Activated CD4-positive, alpha-beta T cell treated with anti-CD3 and anti-CD28 coated beads, Interleukin-2, amount 50 U/mL, for 16 hours (primary cell): Measurements from ENCODE around the gene CCDC32.

Experiments
- DNase-seq: peaks from one replicate; pipeline ENCODE4 v3.0.0-alpha.2; 2020

CCDC32 gene

DNA sequence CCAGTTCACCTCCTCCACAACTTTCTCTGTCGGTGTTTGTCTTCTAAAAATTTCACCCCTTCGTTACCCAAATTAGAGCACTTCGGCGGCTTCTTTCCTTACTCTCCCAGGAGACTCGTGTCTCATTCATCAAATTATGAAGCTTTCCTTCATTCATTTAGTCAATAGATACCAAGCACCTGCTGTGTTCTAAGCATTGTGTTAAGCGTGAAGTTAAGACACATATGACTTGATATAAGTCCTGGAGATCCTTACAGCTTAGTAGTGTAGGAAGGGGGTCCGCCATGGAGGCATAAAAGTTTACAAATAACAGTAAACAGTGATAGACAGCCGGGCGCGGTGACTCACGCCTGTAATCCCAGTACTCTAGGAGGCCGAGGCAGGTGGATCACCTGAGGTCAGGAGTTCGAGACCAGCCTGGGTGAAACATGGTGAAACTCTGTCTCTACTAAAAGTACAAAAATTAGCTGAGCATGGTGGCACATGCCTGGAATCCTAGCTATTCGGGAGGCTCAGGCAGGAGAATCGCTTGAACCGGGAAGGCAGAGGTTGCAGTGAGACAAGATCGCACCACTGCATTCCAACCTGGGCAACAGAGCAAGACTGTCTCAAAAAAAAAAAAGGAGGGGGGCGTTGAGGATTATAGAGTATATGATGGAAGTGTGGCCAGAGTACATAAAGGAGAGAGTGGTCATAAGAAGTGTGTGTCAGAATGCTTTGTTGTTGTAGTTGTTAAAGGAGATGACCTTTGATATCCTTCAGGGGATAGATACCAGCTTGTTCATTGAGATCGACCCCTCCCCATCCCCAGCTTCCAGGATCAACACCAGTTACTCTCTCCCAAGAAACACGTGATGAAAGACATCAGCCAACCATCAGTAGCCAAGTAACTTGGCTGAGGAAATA is 744 bp upstream of the CCDC32 start:
- DNase-seq, result no peak

DNA sequence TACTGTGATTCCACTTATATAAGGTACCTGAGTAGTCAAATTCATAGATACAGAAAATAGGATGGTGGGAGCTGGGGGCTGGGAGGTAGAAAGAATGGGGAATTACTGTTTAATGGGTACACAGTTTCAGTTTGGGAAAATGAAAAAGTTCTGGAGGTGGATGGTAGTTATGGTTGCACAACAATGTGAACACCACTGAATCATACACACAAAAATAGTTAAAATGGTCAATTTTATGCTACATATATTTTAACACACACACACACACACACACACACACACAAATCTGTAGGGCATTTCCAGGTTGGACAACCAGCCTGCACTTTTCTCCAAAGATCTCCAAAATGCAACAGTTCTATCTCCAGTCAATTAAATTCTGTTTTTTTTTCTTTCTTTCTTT is 1.4 kb downstream of the CCDC32 start:
- no peak for DNase-seq

DNA sequence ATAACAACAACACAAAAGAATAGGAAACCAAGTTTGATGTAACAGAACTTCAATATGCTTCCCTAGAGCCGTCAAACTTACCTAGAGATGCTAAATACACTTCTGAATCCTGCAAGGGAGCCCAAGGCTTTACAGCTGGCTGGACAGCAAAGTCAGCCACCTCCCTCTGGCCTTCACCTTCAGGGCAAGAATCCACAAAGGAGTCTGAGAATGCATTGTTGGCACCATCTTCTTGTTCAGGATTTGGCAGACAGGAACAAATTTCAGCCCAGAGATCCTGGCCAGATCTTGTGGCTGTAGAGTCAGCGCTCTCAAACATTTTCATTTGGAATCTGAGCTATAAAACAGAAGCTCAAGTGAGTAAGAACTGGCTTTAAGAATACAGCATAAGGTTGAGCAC is 2.2 kb downstream of the CCDC32 start:
- no peak for DNase-seq

DNA sequence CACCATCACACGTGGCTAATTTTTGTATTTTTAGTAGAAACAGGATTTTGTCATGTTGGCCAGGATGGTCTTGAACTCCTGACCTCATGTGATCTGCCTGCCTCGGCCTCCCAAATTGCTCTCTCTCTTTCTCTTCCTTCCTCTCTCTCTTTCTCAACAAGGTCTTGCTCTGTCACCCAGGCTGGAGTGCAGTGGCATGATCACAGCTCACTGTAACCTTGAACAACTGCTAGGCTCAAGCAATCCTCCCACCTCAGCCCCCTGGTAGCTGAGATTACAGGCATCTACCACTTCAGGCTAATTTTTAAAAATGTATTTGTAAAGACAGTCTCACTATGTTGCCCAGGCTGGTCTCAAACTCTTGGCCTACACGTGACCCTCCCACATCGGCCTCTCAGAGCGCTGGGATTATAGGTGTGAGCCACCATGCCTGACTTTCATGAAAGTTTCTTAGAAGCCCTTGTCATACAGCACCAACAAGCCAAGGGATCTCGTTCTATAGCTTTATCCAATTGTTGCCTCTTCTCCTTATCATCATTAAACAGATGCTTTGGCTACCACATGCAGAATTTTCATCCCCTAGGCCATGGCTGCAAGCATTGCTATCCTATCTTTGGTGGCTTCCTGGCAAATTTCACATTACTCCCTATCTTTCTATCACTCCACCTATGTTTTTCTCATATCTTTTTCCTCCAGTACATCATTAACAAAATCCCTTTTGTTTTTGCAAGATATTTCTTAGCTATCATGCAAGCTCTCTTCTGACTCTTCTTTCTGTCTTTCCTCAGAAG is 5.7 kb downstream of the CCDC32 start:
- no peak for DNase-seq

DNA sequence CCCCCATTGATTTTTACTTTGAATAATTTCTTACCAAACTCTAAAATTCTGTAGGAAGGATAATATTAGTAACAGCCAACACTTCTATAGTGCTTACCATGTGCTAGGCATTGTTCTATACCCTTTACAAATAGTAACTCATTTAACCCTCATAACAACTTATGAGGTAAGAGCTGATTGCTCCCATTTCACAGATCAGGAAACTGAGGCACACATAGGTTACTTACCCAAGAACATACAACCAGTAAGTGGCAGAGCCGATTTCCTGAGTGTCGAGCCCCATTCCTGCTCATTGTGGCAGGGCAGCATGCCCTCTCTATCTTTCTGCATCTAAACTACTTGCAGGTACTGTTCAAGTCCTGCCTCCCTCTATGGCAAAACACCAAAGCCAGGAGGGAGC is 9.0 kb downstream of the CCDC32 start:
- no peak for DNase-seq

DNA sequence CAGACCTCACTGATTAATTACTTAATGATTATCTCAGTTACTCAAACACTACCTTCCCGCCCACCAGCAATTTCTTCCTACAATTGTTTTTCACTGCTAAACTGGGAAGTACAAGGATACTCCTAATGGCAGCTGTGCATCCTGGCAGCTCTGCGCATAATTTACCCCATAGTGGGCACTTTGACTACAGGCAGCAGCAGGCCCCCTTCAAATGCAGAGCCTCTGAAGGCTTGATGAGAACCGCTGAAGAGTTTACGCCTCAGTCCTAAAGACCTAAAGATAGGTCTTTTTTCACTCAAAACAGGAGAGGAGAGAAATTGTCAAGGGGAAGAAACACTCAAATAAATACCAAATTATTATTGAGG is 10.7 kb downstream of the CCDC32 start:
- DNase-seq, result no peak

DNA sequence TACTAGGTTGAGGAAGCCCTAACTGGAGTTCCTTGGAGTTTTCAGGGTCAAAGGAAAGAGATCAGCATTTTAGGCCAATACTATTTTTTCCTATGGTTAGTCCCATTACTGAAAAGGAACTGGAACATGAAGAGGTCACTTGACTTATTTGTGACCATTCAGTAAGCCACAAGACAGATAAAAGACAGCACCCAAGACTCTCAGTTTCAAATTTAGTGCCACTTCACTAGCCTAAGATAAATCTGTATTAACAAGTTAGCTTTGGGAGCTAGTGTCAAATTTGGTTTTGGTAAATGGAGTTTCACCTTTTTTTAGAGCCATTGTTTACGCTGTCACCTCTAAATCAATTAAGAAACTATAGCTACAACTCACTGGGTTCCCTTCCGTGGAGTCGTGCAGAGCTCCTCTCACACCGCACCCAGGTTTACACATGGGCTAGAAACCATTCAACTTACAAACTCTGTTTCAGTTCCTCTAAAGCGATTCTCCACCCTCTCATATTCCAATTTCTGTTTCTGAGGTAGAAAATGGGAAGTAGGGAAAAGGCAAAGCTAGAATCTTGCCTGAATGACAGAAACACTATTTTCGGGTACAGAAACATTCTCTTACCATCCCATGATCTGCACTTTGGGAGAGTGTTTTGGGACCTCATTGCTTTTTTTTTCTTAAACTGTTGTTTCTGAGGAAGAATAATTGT is 14.4 kb downstream of the CCDC32 start:
- DNase-seq, result no peak

DNA sequence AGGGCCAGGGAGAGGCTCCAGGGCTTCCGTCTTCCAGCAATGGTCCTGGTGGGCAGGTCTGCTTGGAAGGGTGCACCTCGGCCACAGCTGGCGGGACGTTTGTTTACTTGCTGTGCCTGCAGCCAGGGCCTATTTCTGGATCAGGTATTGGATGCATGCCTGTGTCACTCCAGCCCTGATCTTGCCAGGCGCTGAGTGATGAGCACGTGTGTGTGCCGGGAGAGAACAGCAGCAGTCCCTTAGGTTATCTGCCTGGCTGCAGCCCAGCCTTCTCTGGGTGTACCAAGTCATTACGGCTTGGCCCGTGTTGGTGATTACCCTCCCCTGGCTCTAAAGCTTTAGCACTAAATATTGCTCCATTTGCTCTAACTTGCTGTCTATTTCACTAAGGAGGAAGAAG is 14.9 kb downstream of the CCDC32 start:
- no peak for DNase-seq

DNA sequence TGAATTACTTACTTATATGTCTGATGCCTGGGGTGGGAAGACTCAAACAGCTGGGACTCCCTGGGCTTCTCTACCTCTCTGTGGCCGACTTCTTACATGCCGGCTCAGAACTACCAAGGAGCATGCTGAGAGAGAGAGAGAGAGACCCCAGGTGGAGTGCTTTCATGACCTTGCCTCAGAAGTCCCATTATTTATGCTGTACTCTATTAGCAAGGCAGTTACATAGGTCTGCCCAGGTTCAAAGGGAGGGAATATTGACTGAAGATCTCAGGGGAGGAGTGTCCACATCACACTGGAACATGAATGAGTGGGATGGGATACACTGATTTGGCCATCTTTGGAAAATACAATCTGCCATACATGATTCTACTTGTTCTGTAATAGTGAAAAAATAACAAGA is 16.2 kb downstream of the CCDC32 start:
- DNase-seq, result no peak

DNA sequence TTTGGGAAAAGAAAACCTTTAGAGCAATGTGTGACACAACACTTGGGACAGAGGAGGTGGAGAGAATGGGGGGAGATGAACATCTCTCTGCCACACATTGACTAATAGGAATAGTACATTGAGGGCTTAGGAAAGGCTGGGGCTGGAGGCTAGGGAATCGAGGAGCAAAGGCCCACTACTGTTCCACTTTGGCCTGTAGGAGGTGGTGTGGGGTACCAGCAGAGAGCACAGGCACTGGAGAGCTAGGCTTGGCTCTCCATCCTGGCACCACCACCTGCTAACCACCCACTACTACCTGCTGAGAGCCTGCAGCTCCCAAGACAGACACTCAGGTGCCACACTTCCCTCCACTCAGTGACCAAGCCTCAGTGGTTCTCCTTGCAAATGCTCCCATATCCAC is 19.4 kb downstream of the CCDC32 start:
- DNase-seq, result no peak

DNA sequence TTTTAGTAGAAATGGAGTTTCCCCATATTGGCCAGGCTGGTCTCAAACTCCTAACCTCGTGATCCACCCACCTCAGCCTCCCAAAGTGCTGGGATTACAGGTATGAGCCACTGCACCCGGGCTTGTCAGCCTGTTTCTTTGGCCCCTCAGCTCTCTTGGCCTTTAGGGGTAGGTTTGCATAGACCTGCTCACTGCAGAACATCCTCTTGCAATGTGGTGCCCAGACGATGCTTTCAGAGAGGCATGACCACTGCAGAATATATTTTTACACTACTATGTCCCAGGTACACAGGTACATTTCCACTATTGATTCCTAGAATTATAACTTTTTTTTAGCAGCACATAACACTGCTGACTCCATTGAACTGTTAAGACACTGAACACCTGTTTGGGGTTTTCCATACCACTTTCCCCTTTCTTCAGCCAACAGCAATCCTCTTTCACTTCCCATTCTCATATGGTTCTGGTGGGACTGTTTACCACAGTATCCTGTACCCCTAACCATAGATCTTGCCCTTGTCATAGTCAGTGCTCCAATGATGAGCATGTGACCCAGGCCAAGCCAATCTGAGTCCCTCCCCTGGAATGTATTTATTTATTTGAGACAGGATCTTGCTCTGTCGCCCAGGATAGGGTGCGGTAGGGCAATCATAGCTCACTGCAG is 21.1 kb downstream of the CCDC32 start:
- DNase-seq, result no peak

DNA sequence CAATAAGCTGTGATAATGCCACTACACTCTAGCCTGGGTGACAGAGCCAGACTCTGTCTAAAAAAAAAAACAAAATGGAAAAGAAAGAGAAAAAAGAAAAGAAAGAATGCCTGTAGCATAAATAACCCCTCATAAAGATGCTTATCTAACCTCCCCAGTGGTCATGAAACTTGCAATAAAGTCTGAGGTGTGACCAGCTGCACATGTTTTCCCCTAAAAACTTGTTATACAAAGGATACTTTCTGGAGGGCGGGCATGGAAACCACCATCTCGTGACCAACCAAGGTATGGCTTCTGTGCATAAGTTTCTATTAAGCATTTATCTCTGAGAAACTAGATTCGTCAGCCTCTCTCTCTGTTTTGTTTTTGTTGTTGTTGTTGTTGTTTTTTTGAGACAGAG is 21.8 kb downstream of the CCDC32 start:
- no peak for DNase-seq

DNA sequence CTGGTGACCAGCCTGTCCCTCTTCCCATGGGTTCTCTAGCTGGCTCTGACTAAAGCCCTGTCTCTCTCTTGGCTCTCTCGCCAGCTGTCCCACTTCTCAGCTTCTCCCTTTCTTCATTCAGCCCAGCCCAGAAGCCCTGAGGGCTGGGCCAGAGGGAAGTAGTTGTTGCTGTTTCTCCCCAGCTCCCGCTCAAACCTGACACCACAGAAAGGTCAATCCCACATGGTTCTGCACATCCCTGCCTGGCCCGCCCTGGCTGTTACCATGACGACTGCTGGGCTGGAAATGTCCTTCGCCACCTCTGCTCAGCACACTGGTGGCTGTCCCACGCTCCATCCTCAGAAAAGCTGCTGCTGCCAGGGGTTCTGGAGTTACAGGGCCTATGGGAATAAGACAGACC is 25.9 kb downstream of the CCDC32 start:
- no peak for DNase-seq

DNA sequence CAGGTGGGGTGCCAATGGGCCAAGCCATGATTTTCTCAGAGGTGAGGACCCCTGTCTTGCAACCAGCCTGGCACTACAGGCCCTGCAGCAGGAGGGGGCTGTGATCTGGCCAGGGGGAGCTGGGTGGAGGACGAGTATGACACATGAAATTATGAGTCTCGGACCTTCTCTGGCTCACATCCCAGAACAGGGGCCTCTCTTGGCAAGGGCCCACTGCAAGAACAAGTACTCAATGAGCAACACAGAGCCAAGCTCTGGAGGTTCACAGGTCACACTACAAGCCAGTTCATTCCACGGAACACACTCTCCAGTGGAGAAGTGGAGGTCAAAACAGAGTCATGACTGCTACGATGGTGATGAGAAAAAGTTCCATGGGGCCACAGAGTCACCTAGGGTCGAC is 28.3 kb downstream of the CCDC32 start:
- no peak for DNase-seq

DNA sequence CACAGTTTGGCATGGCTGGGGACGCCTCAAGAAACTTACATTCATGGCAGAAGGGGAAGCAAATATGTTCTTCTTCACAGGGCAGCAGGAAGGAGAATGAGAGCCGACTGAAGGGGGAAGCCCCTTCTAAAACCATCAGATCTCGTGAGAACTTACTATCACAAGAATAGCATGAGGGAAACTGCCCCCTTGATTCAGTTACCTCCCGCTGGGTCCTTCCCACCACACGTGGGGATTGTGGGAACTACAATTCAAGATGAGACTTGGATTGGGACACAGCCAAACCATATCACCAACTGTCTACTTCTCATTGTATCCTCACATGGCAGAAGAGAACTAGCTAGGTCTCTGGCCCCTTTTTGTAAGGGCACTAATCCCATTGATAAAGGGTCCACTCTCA is 30.5 kb downstream of the CCDC32 start:
- DNase-seq, result no peak

DNA sequence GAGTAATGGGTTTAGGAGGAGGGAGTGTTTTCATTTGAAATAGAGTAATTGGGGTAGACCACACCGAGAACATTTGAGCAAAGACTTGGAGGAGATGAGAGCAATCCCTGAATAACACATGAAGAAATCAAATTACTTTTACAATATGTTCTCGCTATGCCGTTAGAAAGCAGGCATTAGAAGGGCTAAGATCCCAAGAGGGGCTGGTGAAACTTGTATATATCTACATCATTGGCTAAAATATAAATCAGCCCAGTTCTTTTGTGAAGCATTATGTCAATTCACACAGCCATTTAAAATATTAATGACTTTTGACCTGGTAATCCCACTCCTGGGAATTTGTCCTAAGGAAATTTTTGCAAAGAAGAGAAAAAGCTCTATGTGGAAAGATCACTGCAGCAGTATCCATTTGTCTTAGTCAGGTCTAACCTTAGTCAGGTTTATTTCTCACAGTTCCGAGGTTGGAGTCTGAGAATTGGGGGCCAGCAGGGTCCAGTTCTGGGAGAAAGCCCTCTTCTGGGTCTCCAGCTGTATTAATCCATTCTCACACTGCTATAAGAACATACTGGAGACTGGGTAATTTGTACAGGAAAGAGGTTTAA is 31.0 kb downstream of the CCDC32 start:
- no peak for DNase-seq

DNA sequence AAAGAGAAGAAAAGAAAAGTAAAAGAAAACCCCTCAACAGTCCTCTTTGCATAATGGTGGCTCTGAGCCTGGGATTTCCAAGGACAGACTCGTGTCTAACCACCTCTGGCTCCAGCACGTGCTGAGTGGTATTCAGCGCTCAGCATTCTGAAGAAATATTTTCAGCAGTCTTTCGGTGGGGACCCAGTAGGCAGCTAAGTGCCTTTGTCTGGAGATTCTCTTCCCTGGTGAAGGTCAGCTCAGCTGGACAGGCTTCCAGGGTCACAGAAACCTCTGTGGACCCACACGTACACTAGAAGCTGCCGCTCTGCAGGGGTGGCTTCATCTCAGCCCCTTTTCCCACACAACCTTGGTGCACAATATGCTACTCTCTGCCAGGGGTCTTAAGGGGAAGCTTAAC is 36.0 kb downstream of the CCDC32 start:
- DNase-seq, result no peak

DNA sequence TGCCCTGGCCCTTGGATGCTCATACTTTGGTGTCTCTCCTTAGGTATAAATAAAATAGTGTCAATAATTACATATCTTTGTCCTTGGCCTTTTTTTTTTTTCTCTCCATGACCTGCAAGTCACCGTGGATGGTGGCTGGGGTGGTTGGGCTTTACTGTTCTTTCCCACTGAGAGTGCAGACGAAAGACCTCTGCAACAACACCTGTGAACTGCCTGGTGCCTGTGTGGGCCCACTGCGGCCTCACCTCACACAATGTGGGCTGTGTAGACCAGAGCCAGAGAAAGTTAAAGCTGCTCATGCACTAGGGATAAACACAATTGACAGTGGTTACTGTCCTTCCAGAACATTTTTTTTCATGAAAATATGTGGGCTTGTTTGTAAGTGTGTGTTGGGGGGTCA is 39.0 kb downstream of the CCDC32 start:
- DNase-seq, result no peak

DNA sequence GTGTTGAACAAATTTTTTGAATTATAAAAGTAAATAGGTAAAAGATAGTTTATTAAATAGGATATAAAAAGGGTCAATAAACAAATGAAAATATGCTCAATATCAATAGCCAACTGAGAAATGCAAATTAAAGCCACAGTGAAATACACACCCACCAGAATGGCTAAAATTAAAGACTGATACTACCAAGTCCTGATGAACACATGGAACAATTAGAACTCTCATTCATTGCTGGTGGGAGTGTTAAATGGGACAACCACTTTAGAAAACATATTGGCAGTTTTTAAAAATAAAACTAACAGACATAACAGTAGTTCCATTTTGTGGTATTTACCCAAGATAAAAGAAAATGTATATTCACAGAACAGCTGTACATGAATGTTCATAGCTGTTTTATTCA is 41.2 kb downstream of the CCDC32 start:
- DNase-seq, result no peak

DNA sequence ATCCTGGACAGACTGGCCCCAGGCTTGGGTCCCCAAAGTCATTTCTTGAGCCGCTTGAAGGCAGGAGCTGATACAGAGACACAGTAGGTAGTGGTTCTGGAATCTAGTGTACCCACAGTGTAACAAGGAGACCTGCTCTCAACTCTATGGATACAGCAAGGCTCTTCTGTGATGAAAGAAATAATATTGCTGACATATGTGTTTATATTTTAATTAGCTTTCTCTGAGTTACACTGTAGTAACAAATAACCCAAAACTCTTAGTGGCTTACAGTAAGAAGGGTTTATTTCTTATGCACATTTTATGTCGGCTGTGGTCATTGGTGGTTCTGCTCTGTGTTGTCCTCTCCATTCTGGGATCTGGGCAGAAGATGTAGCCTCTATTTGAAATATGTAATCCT is 48.5 kb downstream of the CCDC32 start:
- DNase-seq, result no peak

DNA sequence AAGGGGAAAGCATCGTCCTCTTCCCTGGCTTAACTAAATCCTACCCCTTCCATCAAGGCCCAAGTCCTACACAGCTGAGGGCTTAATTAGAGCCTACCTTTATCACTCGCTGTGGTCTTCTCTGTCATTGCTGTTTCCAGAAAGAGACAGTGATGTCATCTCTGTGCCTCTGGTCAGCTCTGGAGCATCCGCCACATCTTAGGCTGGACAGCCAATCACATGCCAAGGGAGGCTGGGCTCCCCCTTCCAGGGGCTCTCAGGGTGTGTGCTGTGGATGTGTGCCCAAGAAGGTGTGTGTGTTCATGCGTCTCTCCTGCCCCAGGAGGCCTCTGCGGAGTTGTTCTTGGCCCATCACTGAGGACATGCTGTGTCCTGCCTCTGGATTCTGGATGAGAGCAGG is 51.2 kb downstream of the CCDC32 start:
- DNase-seq, result no peak

DNA sequence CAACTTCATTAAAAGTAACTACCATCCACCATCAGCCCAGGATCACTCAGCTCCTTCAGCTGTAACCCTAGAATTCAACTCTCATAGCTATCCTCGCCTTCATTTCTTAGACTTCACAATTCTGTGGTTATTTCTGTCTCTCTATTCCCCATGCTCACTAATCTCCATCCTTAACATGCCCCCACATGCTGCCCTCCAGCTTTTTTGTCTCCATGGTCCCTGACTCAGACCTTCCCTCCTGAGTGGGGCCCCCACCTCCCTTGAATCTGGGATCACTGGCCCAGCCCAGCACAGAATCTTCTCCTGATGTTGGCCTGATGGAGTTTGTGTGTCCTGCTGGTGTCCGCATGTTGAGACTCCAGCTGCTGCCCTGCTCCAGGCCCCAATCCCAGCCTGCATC is 52.4 kb downstream of the CCDC32 start:
- DNase-seq, result no peak
